CD4-positive, alpha-beta T cell (primary cell): ENCODE measurements around the gene NOTCH3. TPM values are rescaled to one million over a fixed set of nuclear protein-coding genes. Genes with fewer than 3 reads are reported as not detected.

ENCODE experiments used
- ATAC-seq: fragments of 200-7000 bp; cut with Tn5 transposase; one replicate; pipeline ENCODE4 v1.10.0; 2022; ENCODE audit warnings: mild to moderate bottlenecking; ENCODE audit not compliant: poor library complexity
- CTCF ChIA-PET: fragments of 350-600 bp; sonication (Branson Sonifier 250); formaldehyde crosslinking; loops from one replicate; lab custom pipeline; 2021; ENCODE audit warnings: antibody characterized with exemption, inconsistent platforms; lab: Charles Lee
- POLR2A ChIA-PET: fragments of 350-600 bp; sonication (Branson Sonifier 250); formaldehyde crosslinking; loops from one replicate; lab custom pipeline; 2021; ENCODE audit warnings: antibody characterized with exemption, inconsistent platforms; lab: Charles Lee
- DNase-seq, 14 experiments: peaks; one replicate each; pipeline ENCODE4 v3.0.0-alpha.2; 2013 to 2020; ENCODE audit warnings: mixed read lengths in 2 of 14
- H3K27ac ChIP-seq, 2 donors: one replicate each; pipeline versions ENCODE4 v1.5.1 to v1.7.0; 2013; ENCODE audit warnings: low read length in 2 of 2, low read depth in 1 of 2, mild to moderate bottlenecking in 1 of 2
- H3K27me3 ChIP-seq, 2 experiments: 1 replicate in 1 of 2; 2 replicates in 1 of 2; pipeline versions ENCODE4 v1.6.1 to v1.7.0; 2013; ENCODE audit warnings: low read length in 2 of 2, control low read depth in 1 of 2, mild to moderate bottlenecking in 1 of 2, moderate library complexity in 1 of 2; ENCODE audit not compliant: insufficient read depth in 2 of 2, control insufficient read depth in 1 of 2
- H3K36me3 ChIP-seq: one replicate; pipeline ENCODE4 v1.6.1; 2013; ENCODE audit warnings: low read length, control low read depth; ENCODE audit not compliant: insufficient read depth
- H3K4me1 ChIP-seq: one replicate; pipeline ENCODE4 v1.6.1; 2013; ENCODE audit warnings: low read length, control low read depth; ENCODE audit not compliant: insufficient read depth
- H3K4me3 ChIP-seq: one replicate; pipeline ENCODE4 v1.5.1; 2013; ENCODE audit warnings: mild to moderate bottlenecking, low read length, moderate library complexity
- H3K9me3 ChIP-seq, 2 experiments: 1 replicate in 1 of 2; 2 replicates in 1 of 2; pipeline versions ENCODE4 v1.6.1 to v1.7.0; 2013; ENCODE audit warnings: low read length in 2 of 2, mild to moderate bottlenecking in 2 of 2, control low read depth in 1 of 2, moderate library complexity in 1 of 2; ENCODE audit not compliant: control insufficient read depth in 1 of 2, insufficient read depth in 1 of 2
- H3K27ac Mint-ChIP-seq: one replicate; pipeline ENCODE4 v1.8.0; 2020; ENCODE audit warnings: mixed read lengths
- H3K27me3 Mint-ChIP-seq: one replicate; pipeline ENCODE4 v1.8.0; 2021; ENCODE audit warnings: mixed read lengths
- H3K36me3 Mint-ChIP-seq: one replicate; pipeline ENCODE4 v1.8.0; 2021; ENCODE audit warnings: low read depth, mixed read lengths
- H3K4me1 Mint-ChIP-seq: one replicate; pipeline ENCODE4 v1.8.0; 2021; ENCODE audit warnings: low read depth, mixed read lengths
- H3K4me3 Mint-ChIP-seq: one replicate; pipeline ENCODE4 v1.8.0; 2020; ENCODE audit warnings: mild to moderate bottlenecking, mixed read lengths
- H3K9me3 Mint-ChIP-seq: one replicate; pipeline ENCODE4 v1.8.0; 2020; ENCODE audit warnings: mixed read lengths
- intact Hi-C, 2 experiments: fragments of 100-400 bp; cut with DNase I in 1 of 2; cut with micrococcal nuclease in 1 of 2; formaldehyde crosslinking; loops; one replicate each; pipeline versions ENCODE4 v1.15.1 to v1.9.0; 2023 to 2025; cut with DNase I, micrococcal nuclease
- total RNA-seq, 174 experiments: library from RNA in 2 of 174; stranded (reverse) in 2 of 174; gene quantifications; one replicate each; pipeline ENCODE4 v1.2.3 and lab custom pipeline; 2021 to 2026
- TF ChIP-seq, protein P1 (sequence below): fragments of 200-600 bp; IDR thresholded peaks from one replicate; pipeline ENCODE4 v1.8.0; 2022; ENCODE audit warnings: antibody characterized with exemption, mild to moderate bottlenecking

Gene NOTCH3
- total RNA-seq, 2 experiments from 2014 or later = not detected

DNA sequence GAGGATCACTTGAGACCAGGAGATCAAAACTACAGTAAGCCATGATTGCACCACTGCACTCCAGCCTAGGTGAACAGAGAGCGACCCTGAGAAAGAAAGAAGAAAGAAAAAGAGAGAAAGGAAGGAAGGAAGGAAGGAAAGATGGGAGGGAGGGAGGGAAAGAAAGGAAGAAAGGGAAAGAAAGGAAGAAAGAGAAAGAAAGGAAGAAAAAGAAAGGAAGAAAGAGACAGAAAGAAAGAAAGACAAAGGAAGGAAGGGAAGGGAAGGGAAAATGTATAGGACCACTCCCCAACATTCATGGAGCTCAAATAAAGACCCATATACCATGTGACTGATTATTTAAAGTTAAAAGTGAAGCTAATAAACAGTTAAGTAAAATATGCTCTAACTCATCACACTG lies 53.7 kb downstream of the NOTCH3 start:
- intact Hi-C loops = no loop called here
- POLR2A ChIA-PET = interaction anchor here (1.3 kb wide), 1 partner anchor 22 kb away, joined by 3 read pairs; no protein-coding TSS in a partner anchor
- CTCF ChIA-PET = interaction anchor here (1.1 kb wide), 1 partner anchor 46 kb away, joined by 3 read pairs; no protein-coding TSS in a partner anchor

GRCh38 chr19:15144046-15144646 lies 56.6 kb downstream of the NOTCH3 start:
- TF ChIP-seq, protein P1, sequence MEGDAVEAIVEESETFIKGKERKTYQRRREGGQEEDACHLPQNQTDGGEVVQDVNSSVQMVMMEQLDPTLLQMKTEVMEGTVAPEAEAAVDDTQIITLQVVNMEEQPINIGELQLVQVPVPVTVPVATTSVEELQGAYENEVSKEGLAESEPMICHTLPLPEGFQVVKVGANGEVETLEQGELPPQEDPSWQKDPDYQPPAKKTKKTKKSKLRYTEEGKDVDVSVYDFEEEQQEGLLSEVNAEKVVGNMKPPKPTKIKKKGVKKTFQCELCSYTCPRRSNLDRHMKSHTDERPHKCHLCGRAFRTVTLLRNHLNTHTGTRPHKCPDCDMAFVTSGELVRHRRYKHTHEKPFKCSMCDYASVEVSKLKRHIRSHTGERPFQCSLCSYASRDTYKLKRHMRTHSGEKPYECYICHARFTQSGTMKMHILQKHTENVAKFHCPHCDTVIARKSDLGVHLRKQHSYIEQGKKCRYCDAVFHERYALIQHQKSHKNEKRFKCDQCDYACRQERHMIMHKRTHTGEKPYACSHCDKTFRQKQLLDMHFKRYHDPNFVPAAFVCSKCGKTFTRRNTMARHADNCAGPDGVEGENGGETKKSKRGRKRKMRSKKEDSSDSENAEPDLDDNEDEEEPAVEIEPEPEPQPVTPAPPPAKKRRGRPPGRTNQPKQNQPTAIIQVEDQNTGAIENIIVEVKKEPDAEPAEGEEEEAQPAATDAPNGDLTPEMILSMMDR = no peak
- no peak overlapping the region for H3K27ac ChIP-seq
- Mint-ChIP-seq H3K9me3 (no peaks in the 10 kb centered on the region), H3K27me3 (no peaks in the 10 kb centered on the region), H3K36me3 (no peaks in the 10 kb centered on the region), H3K4me1 (peaks cover 21% of the 10 kb centered on the region), H3K27ac (no peak overlapping the region), H3K4me3 (no peak overlapping the region)
- H3K9me3 ChIP-seq = peaks cover 0 to 3% of the 10 kb centered on the region in 2 experiments
- no peak overlapping the region for H3K4me3 ChIP-seq
- POLR2A ChIA-PET = interaction anchor here (0.8 kb wide), 1 partner anchor 160 kb away, joined by 3 read pairs; no protein-coding TSS in a partner anchor
- ATAC-seq (no peak), DNase-seq (no peak)
- no peaks in the 10 kb centered on the region for H3K27me3 ChIP-seq
- intact Hi-C loops = no loop called here
- H3K36me3 ChIP-seq = no peaks in the 10 kb centered on the region
- CTCF ChIA-PET = no interaction called here
- peaks cover 4% of the 10 kb centered on the region for H3K4me1 ChIP-seq

More for the DNA sequence above, 53.7 kb downstream of the NOTCH3 start:
- Histone ChIP-seq H3K27ac (no peak overlapping the region), H3K27me3 (no peaks in the 10 kb centered on the region), H3K4me1 (peaks cover 4% of the 10 kb centered on the region), H3K36me3 (no peaks in the 10 kb centered on the region), H3K9me3 (no peaks in the 10 kb centered on the region), H3K4me3 (no peak overlapping the region)
- TF ChIP-seq, protein P1 = no peak
- ATAC-seq (no peak), DNase-seq (no peak)
- no peak overlapping the region for H3K27ac Mint-ChIP-seq
- no peaks in the 10 kb centered on the region for H3K36me3 Mint-ChIP-seq
- peaks cover 5% of the 10 kb centered on the region for H3K27me3 Mint-ChIP-seq
- no peak overlapping the region for H3K4me3 Mint-ChIP-seq
- peaks cover 27% of the 10 kb centered on the region for H3K4me1 Mint-ChIP-seq
- H3K9me3 Mint-ChIP-seq = no peaks in the 10 kb centered on the region

GRCh38 chr19:15142313-15142712 lies 58.5 kb downstream of the NOTCH3 start:
- intact Hi-C loops = no loop called here
- H3K36me3 ChIP-seq = no peaks in the 10 kb centered on the region
- ChIA-PET CTCF (no interaction called here), POLR2A (interaction anchor here (0.6 kb wide), 1 partner anchor 19 kb away, joined by 3 read pairs; no protein-coding TSS in a partner anchor)
- H3K4me1 Mint-ChIP-seq = peaks cover 13% of the 10 kb centered on the region
- no peak overlapping the region for H3K4me3 Mint-ChIP-seq
- TF ChIP-seq, protein P1 = no peak
- DNase-seq = no peak
- H3K36me3 Mint-ChIP-seq = no peaks in the 10 kb centered on the region
- no peaks in the 10 kb centered on the region for H3K27me3 ChIP-seq
- peaks cover 0 to 3% of the 10 kb centered on the region in 2 experiments for H3K9me3 ChIP-seq
- H3K4me3 ChIP-seq = no peak overlapping the region
- H3K27me3 Mint-ChIP-seq = no peaks in the 10 kb centered on the region
- H3K27ac Mint-ChIP-seq = no peak overlapping the region
- H3K9me3 Mint-ChIP-seq = no peaks in the 10 kb centered on the region
- H3K27ac ChIP-seq = no peak overlapping the region
- no peaks in the 10 kb centered on the region for H3K4me1 ChIP-seq
- no peak for ATAC-seq
